ENCODE results near the gene CBARP. TPM values are rescaled to one million over a fixed set of nuclear protein-coding genes. Genes with fewer than 3 reads are reported as not detected.

CBARP gene
- total and polyA plus RNA-seq, 9 of the 15 experiments (the other 6 are each of a cell fraction or from before 2014, with no cell fraction given), result 0.03 to 8.9 (median 1.2) TPM; not detected in 1

DNA sequence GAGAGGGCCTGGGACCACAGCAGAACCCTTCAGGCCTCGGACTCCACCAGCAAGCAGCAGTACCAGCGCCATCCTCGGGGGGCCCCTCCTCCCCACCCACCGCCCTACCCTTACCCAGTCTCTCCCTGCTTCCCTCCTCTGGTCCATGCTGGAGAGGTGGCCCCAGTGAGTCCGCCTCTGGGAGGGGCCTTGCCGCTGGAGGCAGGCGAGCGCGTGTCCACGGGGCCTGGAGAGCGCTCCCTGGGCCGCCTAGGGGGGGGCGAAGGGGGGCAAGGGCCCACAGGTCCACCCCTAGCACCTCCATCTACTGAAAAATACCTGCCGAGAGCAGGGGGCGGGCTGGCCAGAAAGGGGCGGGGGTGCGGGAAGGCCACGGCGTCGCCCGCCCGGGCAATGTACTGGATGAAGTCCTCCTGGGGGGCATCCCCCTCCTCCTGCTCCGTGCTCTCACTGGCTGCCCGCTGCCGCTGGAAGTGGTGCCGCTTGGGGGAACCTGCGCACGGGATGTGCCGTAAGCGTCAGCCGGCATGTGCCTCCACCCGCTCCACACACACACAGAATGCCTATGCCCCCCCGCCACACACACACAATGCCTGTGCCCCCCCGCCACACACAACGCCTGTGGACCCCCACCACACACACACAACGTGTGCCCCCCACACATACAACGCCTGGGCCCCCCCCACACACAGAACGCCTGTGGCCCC lies 6.9 kb downstream of the CBARP start:
- Histone ChIP-seq H3K27ac (ENCODE audit: extremely low read depth, low read depth, low read length) (no peak overlapping the region), H3K36me3 (ENCODE audit: control insufficient read depth, insufficient read depth, low read length) (peaks cover 61% of the 10 kb centered on the region; the same call in 1 of the 3 replicates), H3K27me3 (ENCODE audit: control insufficient read depth in 2 of 2, insufficient read depth in 2 of 2, low read length in 2 of 2) (no peaks in the 10 kb centered on the region), H3K9me3 (replicated peaks; ENCODE audit: control insufficient read depth, insufficient read depth, low read depth, low read length) (no peaks in the 10 kb centered on the region; the same call in 1 of the 2 replicates), H3K4me1 (replicated peaks in 1 of 2; ENCODE audit: control insufficient read depth in 2 of 2, insufficient read depth in 2 of 2, low read length in 2 of 2) (peaks cover 0 to 72% of the 10 kb centered on the region in 2 experiments; a peak in 3 of 5 replicates), H4K20me1 (replicated peaks; ENCODE audit: control insufficient read depth, insufficient read depth, low read length) (no peaks in the 10 kb centered on the region), H3K9me1 (ENCODE audit: control insufficient read depth, insufficient read depth, low read length) (no peaks in the 10 kb centered on the region), H3K9ac (ENCODE audit: insufficient read depth in 1 of 2, low read depth in 2 of 2, low read length in 2 of 2) (no peak overlapping the region), H3K79me2 (ENCODE audit: control insufficient read depth, insufficient read depth, low read length) (no peaks in the 10 kb centered on the region), H3K4me3 (no peak overlapping the region), H2AFZ (ENCODE audit: low read depth, low read length) (no peak overlapping the region), H3K4me2 (ENCODE audit: insufficient read depth, low read length) (no peak overlapping the region)
- TF ChIP-seq, protein P1, sequence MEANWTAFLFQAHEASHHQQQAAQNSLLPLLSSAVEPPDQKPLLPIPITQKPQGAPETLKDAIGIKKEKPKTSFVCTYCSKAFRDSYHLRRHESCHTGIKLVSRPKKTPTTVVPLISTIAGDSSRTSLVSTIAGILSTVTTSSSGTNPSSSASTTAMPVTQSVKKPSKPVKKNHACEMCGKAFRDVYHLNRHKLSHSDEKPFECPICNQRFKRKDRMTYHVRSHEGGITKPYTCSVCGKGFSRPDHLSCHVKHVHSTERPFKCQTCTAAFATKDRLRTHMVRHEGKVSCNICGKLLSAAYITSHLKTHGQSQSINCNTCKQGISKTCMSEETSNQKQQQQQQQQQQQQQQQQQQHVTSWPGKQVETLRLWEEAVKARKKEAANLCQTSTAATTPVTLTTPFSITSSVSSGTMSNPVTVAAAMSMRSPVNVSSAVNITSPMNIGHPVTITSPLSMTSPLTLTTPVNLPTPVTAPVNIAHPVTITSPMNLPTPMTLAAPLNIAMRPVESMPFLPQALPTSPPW (CRISPR knock-in tag; IDR thresholded peaks at IDR 0.05), result peak; percentile 46
- TF ChIP-seq, protein P2, sequence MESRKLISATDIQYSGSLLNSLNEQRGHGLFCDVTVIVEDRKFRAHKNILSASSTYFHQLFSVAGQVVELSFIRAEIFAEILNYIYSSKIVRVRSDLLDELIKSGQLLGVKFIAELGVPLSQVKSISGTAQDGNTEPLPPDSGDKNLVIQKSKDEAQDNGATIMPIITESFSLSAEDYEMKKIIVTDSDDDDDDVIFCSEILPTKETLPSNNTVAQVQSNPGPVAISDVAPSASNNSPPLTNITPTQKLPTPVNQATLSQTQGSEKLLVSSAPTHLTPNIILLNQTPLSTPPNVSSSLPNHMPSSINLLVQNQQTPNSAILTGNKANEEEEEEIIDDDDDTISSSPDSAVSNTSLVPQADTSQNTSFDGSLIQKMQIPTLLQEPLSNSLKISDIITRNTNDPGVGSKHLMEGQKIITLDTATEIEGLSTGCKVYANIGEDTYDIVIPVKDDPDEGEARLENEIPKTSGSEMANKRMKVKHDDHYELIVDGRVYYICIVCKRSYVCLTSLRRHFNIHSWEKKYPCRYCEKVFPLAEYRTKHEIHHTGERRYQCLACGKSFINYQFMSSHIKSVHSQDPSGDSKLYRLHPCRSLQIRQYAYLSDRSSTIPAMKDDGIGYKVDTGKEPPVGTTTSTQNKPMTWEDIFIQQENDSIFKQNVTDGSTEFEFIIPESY (CRISPR knock-in tag; IDR thresholded peaks at IDR 0.05), result peak; percentile 96
- TF ChIP-seq, protein P3, sequence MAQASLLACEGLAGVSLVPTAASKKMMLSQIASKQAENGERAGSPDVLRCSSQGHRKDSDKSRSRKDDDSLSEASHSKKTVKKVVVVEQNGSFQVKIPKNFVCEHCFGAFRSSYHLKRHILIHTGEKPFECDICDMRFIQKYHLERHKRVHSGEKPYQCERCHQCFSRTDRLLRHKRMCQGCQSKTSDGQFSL (CRISPR knock-in tag; IDR thresholded peaks at IDR 0.05), result no peak; the same call in 1 of the 2 replicates
- TF ChIP-seq, protein P3 (tag; IDR thresholded peaks at IDR 0.05), result peak in 1 of 2 experiments; percentile 52; a peak in 1 of 4 replicates
- TF ChIP-seq MCM7 (IDR thresholded peaks at IDR 0.05), result no peak
- no TSS peak for BruUV-seq (replicated peaks)
- intact Hi-C loops (cut with micrococcal nuclease), result no loop called here
- ChIA-PET CTCF (ENCODE audit: low intra/inter-chr PET ratio) (no interaction called here), POLR2A (no interaction called here)
- FAIRE-seq, result no peak
- in situ Hi-C loops (cut with MboI), result loop anchor here (25.0 kb wide), 1 partner anchor 469 kb away; the partner anchor contains the start of gene MISP
- DNase-seq (ENCODE audit: extremely low read depth in 1 of 4, low spot score in 3 of 4), result no peak
- 78% methylated on average over 9 of the region's 38 CpGs for WGBS (ENCODE audit: insufficient coverage, low coverage, missing lambda C conversion rate)
- peak; percentile 40; the same call in 2 of the 3 replicates for ATAC-seq

All from K562 (cell line).